SK-N-SH (cell line): ENCODE data around the gene RAD23A. TPM values are rescaled to one million over a fixed set of nuclear protein-coding genes. Genes with fewer than 3 reads are reported as not detected.
"Not testable (repeated sequence)": the region's sequence is repeated elsewhere in the genome, so short reads cannot be mapped to it uniquely, and the experiment has no call there.

Source experiments
- CTCF ChIA-PET: fragments of 300-600, 350-600 bp; formaldehyde crosslinking; extraction: SDS; loops from one replicate; lab custom pipeline; 2021; lab: Yijun Ruan, JAX
- POLR2A ChIA-PET: fragments of 350-600 bp; sonication (Branson Sonifier 250); formaldehyde crosslinking; extraction: SDS; loops from one replicate; lab custom pipeline; 2020; ENCODE audit warnings: antibody characterized with exemption, inconsistent platforms; lab: Yijun Ruan, JAX
- DNase-seq: peaks from one replicate; pipeline ENCODE4 v3.0.0; 2012
- H2AFZ ChIP-seq: fragments of 200-600 bp; sonication (generic); 2 replicates; pipeline ENCODE4 v1.8.1; 2016; ENCODE audit warnings: antibody characterized with exemption, mild to moderate bottlenecking, low read depth
- H3F3A ChIP-seq: fragments of 200-600 bp; sonication (generic); replicated peaks from 2 replicates; pipeline ENCODE3; 2016; ENCODE audit warnings: antibody characterized with exemption, mild to moderate bottlenecking; ENCODE audit not compliant: insufficient read depth
- H3K27ac ChIP-seq, 2 experiments: fragments of 200-500 bp in 1 of 2; fragments of 200-600 bp in 1 of 2; sonication (Bioruptor generic) in 1 of 2; sonication (generic), shearing (Covaris generic) in 1 of 2; 2 replicates each; pipeline versions ENCODE4 v1.5.1 to v1.6.1; 2014 to 2016; ENCODE audit warnings: low read depth in 2 of 2, inconsistent platforms in 1 of 2, low read length in 1 of 2, mild to moderate bottlenecking in 1 of 2, mixed read lengths in 1 of 2
- H3K27me3 ChIP-seq: fragments of 200-600 bp; sonication (generic), shearing (Covaris generic); 2 replicates; pipeline ENCODE4 v1.6.1; 2016; ENCODE audit warnings: mixed run types; ENCODE audit not compliant: insufficient read depth
- H3K36me3 ChIP-seq, 2 experiments: fragments of 200-500 bp in 1 of 2; fragments of 200-600 bp in 1 of 2; sonication (Bioruptor generic) in 1 of 2; sonication (generic) in 1 of 2; replicated peaks in 1 of 2; 2 replicates each; pipeline versions ENCODE3 to v1.5.1; 2014 to 2016; ENCODE audit warnings: low read length in 1 of 2, mild to moderate bottlenecking in 1 of 2; ENCODE audit not compliant: insufficient read depth in 2 of 2, control insufficient read depth in 1 of 2
- H3K4me1 ChIP-seq, 2 experiments: fragments of 200-500 bp in 1 of 2; fragments of 200-600 bp in 1 of 2; sonication (Bioruptor generic) in 1 of 2; sonication (generic), shearing (Covaris generic) in 1 of 2; 2 replicates each; pipeline versions ENCODE4 v1.5.1 to v1.6.1; 2014 to 2016; ENCODE audit warnings: low read depth in 1 of 2, low read length in 1 of 2, mixed run types in 1 of 2; ENCODE audit not compliant: insufficient read depth in 2 of 2, control insufficient read depth in 1 of 2
- H3K4me2 ChIP-seq: fragments of 200-600 bp; sonication (generic), shearing (Covaris generic); 2 replicates; pipeline ENCODE4 v1.6.1; 2017; ENCODE audit warnings: mixed run types
- H3K4me3 ChIP-seq, 2 experiments: fragments of 200-500 bp in 1 of 2; fragments of 200-600 bp in 1 of 2; sonication (Bioruptor generic) in 1 of 2; sonication (generic), shearing (Covaris generic) in 1 of 2; 2 replicates each; pipeline versions ENCODE4 v1.5.1 to v1.8.1; 2014 to 2016; ENCODE audit warnings: low read depth in 2 of 2, inconsistent platforms in 1 of 2, low read length in 1 of 2, mild to moderate bottlenecking in 1 of 2, mixed read lengths in 1 of 2, moderate library complexity in 1 of 2
- H3K79me2 ChIP-seq: fragments of 200-600 bp; sonication (generic); 2 replicates; pipeline ENCODE4 v1.8.1; 2017; ENCODE audit warnings: mild to moderate bottlenecking; ENCODE audit not compliant: insufficient read depth
- H3K9ac ChIP-seq: fragments of 200-600 bp; sonication (generic); 2 replicates; pipeline ENCODE4 v1.6.1; 2017; ENCODE audit warnings: mixed run types
- H3K9me2 ChIP-seq: fragments of 200-600 bp; sonication (generic); 2 replicates; pipeline ENCODE4 v1.6.1; 2017; ENCODE audit warnings: mixed run types
- H3K9me3 ChIP-seq: fragments of 200-600 bp; sonication (generic); 2 replicates; pipeline ENCODE4 v1.6.1; 2017; ENCODE audit warnings: mixed run types, mild to moderate bottlenecking, moderate library complexity
- H4K20me1 ChIP-seq: fragments of 200-600 bp; sonication (generic); 2 replicates; pipeline ENCODE4 v1.6.1; 2017; ENCODE audit warnings: mild to moderate bottlenecking, mixed run types; ENCODE audit not compliant: insufficient read depth
- CHD2 ChIP-seq: fragments of 150-350 bp; IDR thresholded peaks from 2 replicates; pipeline ENCODE4 v1.6.1; 2018; ENCODE audit warnings: low read length; ENCODE audit not compliant: partially characterized antibody
- ELF1 ChIP-seq: IDR thresholded peaks from 2 replicates; pipeline ENCODE4 v1.4.0; 2012
- EP300 ChIP-seq, 2 experiments: IDR thresholded peaks; 2 replicates each; pipeline versions ENCODE4 v1.4.0 to v1.6.1; 2012; ENCODE audit warnings: borderline replicate concordance in 1 of 2, low read depth in 1 of 2, low read length in 1 of 2
- EZH2phosphoT487 ChIP-seq: fragments of 200-600 bp; sonication (generic); IDR thresholded peaks from 2 replicates; pipeline ENCODE4 v1.6.1; 2017; ENCODE audit warnings: low read depth, mixed run types, mild to moderate bottlenecking, antibody characterized with exemption, moderate library complexity, borderline replicate concordance
- FOSL2 ChIP-seq: IDR thresholded peaks from 2 replicates; pipeline ENCODE4 v1.4.0; 2012; ENCODE audit warnings: low read depth, mild to moderate bottlenecking, moderate library complexity, borderline replicate concordance
- FOXJ3 ChIP-seq: sonication (generic); formaldehyde crosslinking; IDR thresholded peaks from 2 replicates; pipeline ENCODE4 v1.5.1; 2020; ENCODE audit warnings: mild to moderate bottlenecking, missing genetic modification reagents
- FOXM1 ChIP-seq: IDR thresholded peaks from 2 replicates; pipeline ENCODE4 v1.4.0; 2012; ENCODE audit warnings: low read depth, mild to moderate bottlenecking
- JUND ChIP-seq: IDR thresholded peaks from 2 replicates; pipeline ENCODE4 v1.4.0; 2012
- MEF2A ChIP-seq: IDR thresholded peaks from 2 replicates; pipeline ENCODE4 v1.4.0; 2012; ENCODE audit warnings: low read depth, borderline replicate concordance
- MXI1 ChIP-seq: IDR thresholded peaks from 2 replicates; pipeline ENCODE4 v1.6.1; 2012; ENCODE audit warnings: mild to moderate bottlenecking, low read depth, low read length, improper control_type of control experiment
- POLR2AphosphoS5 ChIP-seq: IDR thresholded peaks from 2 replicates; pipeline ENCODE4 v1.6.1; 2012; ENCODE audit warnings: low read depth, low read length
- RAD21 ChIP-seq: IDR thresholded peaks from 2 replicates; pipeline ENCODE4 v1.6.1; 2012; ENCODE audit warnings: mild to moderate bottlenecking, low read length
- RXRA ChIP-seq: IDR thresholded peaks from 2 replicates; pipeline ENCODE4 v1.4.0; 2012; ENCODE audit warnings: low read depth, mild to moderate bottlenecking, borderline replicate concordance
- SMC3 ChIP-seq: IDR thresholded peaks from 2 replicates; pipeline ENCODE4 v1.6.1; 2012; ENCODE audit warnings: low read depth, low read length, improper control_type of control experiment
- TAF1 ChIP-seq: IDR thresholded peaks from 2 replicates; pipeline ENCODE4 v1.6.1; 2012; ENCODE audit warnings: low read depth, mild to moderate bottlenecking, low read length, moderate library complexity, borderline replicate concordance
- TEAD4 ChIP-seq: IDR thresholded peaks from 2 replicates; pipeline ENCODE4 v1.4.0; 2012; ENCODE audit warnings: mild to moderate bottlenecking, borderline replicate concordance; ENCODE audit not compliant: insufficient read depth
- YY1 ChIP-seq: IDR thresholded peaks from 2 replicates; pipeline ENCODE4 v1.4.0; 2012; ENCODE audit warnings: low read depth, mild to moderate bottlenecking
- ZBTB33 ChIP-seq: IDR thresholded peaks from 2 replicates; pipeline ENCODE4 v1.4.0; 2012; ENCODE audit warnings: low read depth, borderline replicate concordance
- WGBS: methylation state at CpG from one replicate; pipeline ENCODE4 v1.1.6; 2017; ENCODE audit warnings: low lambda C conversion rate; 5-methylcytosine and 5-hydroxymethylcytosine counted together
- polyA plus RNA-seq, 3 experiments: library from polyadenylated mRNA; depleted of rRNA; stranded (reverse); fragments of >200 nt; gene quantifications; 2 replicates each; pipeline ENCODE4 v1.2.3, GENCODE V29; 2012
- TF ChIP-seq, protein P1 (sequence below): IDR thresholded peaks from 2 replicates; pipeline ENCODE4 v1.4.0; 2012; ENCODE audit warnings: low read depth, borderline replicate concordance

The RAD23A gene
- polyA plus RNA-seq, 1 of the 3 experiments (the other 2 are of a cell fraction) = 116 TPM

- no peak overlapping the region for H3K4me3 ChIP-seq
- no peak overlapping the region for H2AFZ ChIP-seq
- H3K27me3 ChIP-seq = no peaks in the 10 kb centered on the region
- peaks cover 32 to 39% of the 10 kb centered on the region in 2 experiments for H3K4me1 ChIP-seq
- no peaks in the 10 kb centered on the region for H3K9me2 ChIP-seq
- ChIA-PET CTCF (interaction anchor here (1.1 to 5.6 kb wide), 6 partner anchors 11 to 140 kb away, joined by 3 to 55 read pairs (median 4); partner anchors contain the start of gene GCDH), POLR2A (interaction anchor here (1.1 to 1.5 kb wide), 5 partner anchors 8 to 198 kb away, joined by 3 to 9 read pairs (median 3); partner anchors contain the start of gene CALR)
- H3K27ac ChIP-seq = peak overlapping the region; percentile 93 to 97
- H3K4me2 ChIP-seq = peak overlapping the region; percentile 96
- WGBS = 42% methylated on average over 1 of the region's 1 CpG
- H3K9me3 ChIP-seq = no peaks in the 10 kb centered on the region
- H4K20me1 ChIP-seq = peaks cover 5% of the 10 kb centered on the region; the same call in 1 of the 2 replicates
- no peak overlapping the region for H3K9ac ChIP-seq
- peaks cover 72% of the 10 kb centered on the region for H3F3A ChIP-seq
- DNase-seq = no peak
- H3K36me3 ChIP-seq = peaks cover 6 to 30% of the 10 kb centered on the region in 2 experiments
- peaks cover 64% of the 10 kb centered on the region for H3K79me2 ChIP-seq
- TF ChIP-seq TAF1 (no peak), SMC3 (no peak), EZH2phosphoT487 (no peak), POLR2AphosphoS5 (no peak), FOXJ3 (no peak), RAD21 (no peak)
- TF ChIP-seq, protein P1, sequence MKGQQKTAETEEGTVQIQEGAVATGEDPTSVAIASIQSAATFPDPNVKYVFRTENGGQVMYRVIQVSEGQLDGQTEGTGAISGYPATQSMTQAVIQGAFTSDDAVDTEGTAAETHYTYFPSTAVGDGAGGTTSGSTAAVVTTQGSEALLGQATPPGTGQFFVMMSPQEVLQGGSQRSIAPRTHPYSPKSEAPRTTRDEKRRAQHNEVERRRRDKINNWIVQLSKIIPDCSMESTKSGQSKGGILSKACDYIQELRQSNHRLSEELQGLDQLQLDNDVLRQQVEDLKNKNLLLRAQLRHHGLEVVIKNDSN = no peak
These were observed 8.9 kb downstream of the RAD23A start for GRCh38 chr19:12954612-12954962.

DNA sequence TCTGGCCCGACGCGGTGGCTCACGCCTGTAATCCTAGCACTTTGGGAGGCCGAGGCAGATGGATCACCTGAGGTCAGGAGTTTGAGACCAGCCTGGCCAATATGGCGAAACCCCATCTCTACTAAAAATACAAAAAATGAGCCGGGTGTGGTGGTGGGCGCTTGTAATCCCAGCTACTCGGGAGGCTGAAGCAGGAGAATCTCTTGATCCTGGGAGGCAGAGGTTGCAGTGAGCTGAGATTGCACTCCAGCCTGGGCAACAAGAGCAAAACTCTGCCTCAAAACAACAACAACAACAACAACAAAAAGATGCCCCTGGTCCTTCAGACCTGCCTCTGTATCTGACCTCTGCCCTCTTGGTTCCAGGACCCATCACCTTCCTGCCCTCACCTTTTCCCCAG, 9.9 kb downstream of the RAD23A start:
- ChIA-PET POLR2A (interaction anchor here (1.6 kb wide), 1 partner anchor 10 kb away, joined by 5 read pairs; no protein-coding TSS in a partner anchor), CTCF (interaction anchor here (0.8 to 5.6 kb wide), 5 partner anchors 8 to 139 kb away, joined by 3 to 55 read pairs (median 5); no protein-coding TSS in a partner anchor)
- H3K27me3 ChIP-seq, H2AFZ ChIP-seq, H3K9me3 ChIP-seq, H3K9me2 ChIP-seq, H4K20me1 ChIP-seq, DNase-seq: not testable (repeated sequence)
- peaks cover 58% of the 10 kb centered on the region for H3K79me2 ChIP-seq
- H3F3A ChIP-seq = peaks cover 64% of the 10 kb centered on the region
- 89% methylated on average over 9 of the region's 9 CpGs for WGBS
- H3K27ac ChIP-seq = peak overlapping the region in 1 of 2 experiments; percentile 97; a peak in 2 of 4 replicates
- peak overlapping the region; percentile 96 for H3K4me2 ChIP-seq
- H3K36me3 ChIP-seq = peaks cover 0 to 26% of the 10 kb centered on the region in 2 experiments
- peak overlapping the region; percentile 70 to 71 for H3K4me3 ChIP-seq
- peaks cover 32 to 39% of the 10 kb centered on the region in 2 experiments for H3K4me1 ChIP-seq
- peak overlapping the region; percentile 89 for H3K9ac ChIP-seq

GRCh38 chr19:12955996-12956395, 10.3 kb downstream of the RAD23A start:
- Histone ChIP-seq H3K27me3 (no peaks in the 10 kb centered on the region), H3K9ac (peak overlapping the region; percentile 89), H3K79me2 (peaks cover 54% of the 10 kb centered on the region), H3K4me2 (peak overlapping the region; percentile 96), H3K36me3 (peaks cover 0 to 23% of the 10 kb centered on the region in 2 experiments), H3K27ac (peak overlapping the region; percentile 2 to 97; a peak in 3 of 4 replicates), H2AFZ (no peak overlapping the region), H3K4me1 (peaks cover 32 to 39% of the 10 kb centered on the region in 2 experiments), H3F3A (peaks cover 60% of the 10 kb centered on the region), H3K4me3 (peak overlapping the region; percentile 70 to 71), H3K9me3 (no peaks in the 10 kb centered on the region), H3K9me2 (no peaks in the 10 kb centered on the region), H4K20me1 (peaks cover 5% of the 10 kb centered on the region; the same call in 1 of the 2 replicates)
- 68% methylated on average over 9 of the region's 12 CpGs for WGBS
- ChIA-PET CTCF (interaction anchor here (1.0 to 5.6 kb wide), 6 partner anchors 9 to 209 kb away, joined by 3 to 55 read pairs (median 5); partner anchors contain the start of gene DAND5), POLR2A (interaction anchor here (1.6 kb wide), 1 partner anchor 9 kb away, joined by 5 read pairs; no protein-coding TSS in a partner anchor)
- no peak for TF ChIP-seq ZBTB33
- TF ChIP-seq JUND = no peak
- no peak for TF ChIP-seq EP300 (IDR thresholded peaks at IDR 0.05; ENCODE audit: borderline replicate concordance in 1 of 2, low read depth in 1 of 2, low read length in 1 of 2)
- no peak for TF ChIP-seq ELF1
- no peak for TF ChIP-seq RXRA
- no peak for TF ChIP-seq RAD21
- no peak for TF ChIP-seq YY1
- no peak for TF ChIP-seq FOXJ3
- no peak for TF ChIP-seq FOSL2
- TF ChIP-seq MXI1 = no peak
- TF ChIP-seq SMC3 = no peak
- TF ChIP-seq, protein P1 = no peak
- no peak for TF ChIP-seq FOXM1
- TF ChIP-seq CHD2 = no peak
- TF ChIP-seq TEAD4 = no peak
- TF ChIP-seq MEF2A = no peak
- DNase-seq = no peak
